ENCODE results near the gene RNF181. TPM values are rescaled to one million over a fixed set of nuclear protein-coding genes. Genes with fewer than 3 reads are reported as not detected.
A peak's percentile ranks its signal among the peaks of the same experiment; 100 is the strongest.

The RNF181 gene
- total and polyA plus RNA-seq, 2 of the 13 experiments (the other 11 are each of a cell fraction or from before 2014, with no cell fraction given) = 224 to 578 TPM

- TF ChIP-seq CEBPZ (IDR thresholded peaks at IDR 0.05; ENCODE audit: low read length) = no peak
- peak; percentile 48 for TF ChIP-seq CTCF (CRISPR knock-in tag; IDR thresholded peaks at IDR 0.05)
- TF ChIP-seq MAFG (CRISPR knock-in tag; IDR thresholded peaks at IDR 0.05) = no peak
- TF ChIP-seq MED13 (CRISPR knock-in tag; IDR thresholded peaks at IDR 0.05) = no peak; the same call in 1 of the 2 replicates
- TF ChIP-seq NFE2 (CRISPR knock-in tag; IDR thresholded peaks at IDR 0.05) = no peak
- TF ChIP-seq IKZF1 (IDR thresholded peaks at IDR 0.05) = no peak
- TF ChIP-seq ZNF546 (CRISPR knock-in tag; conservative IDR thresholded peaks at IDR 0.05) = peak; percentile 34; the same call in 1 of the 2 replicates
- no peak for TF ChIP-seq CENPX (CRISPR knock-in tag; IDR thresholded peaks at IDR 0.05)
- TF ChIP-seq FOXK2 (IDR thresholded peaks at IDR 0.05) = no peak
- peak; percentile 80; the same call in 1 of the 2 replicates for TF ChIP-seq ZSCAN25 (CRISPR knock-in tag; IDR thresholded peaks at IDR 0.05)
- peak; percentile 76 for TF ChIP-seq UBTF (CRISPR knock-in tag; IDR thresholded peaks at IDR 0.05)
- TF ChIP-seq ZNF83 (CRISPR knock-in tag; IDR thresholded peaks at IDR 0.05; ENCODE audit: borderline replicate concordance) = 0 out of 2 replicates have a peak, but pooled peaks have one; percentile 44
- peak; percentile 40; the same call in 1 of the 2 replicates for TF ChIP-seq ZNF292 (CRISPR knock-in tag; IDR thresholded peaks at IDR 0.05; ENCODE audit: borderline replicate concordance, low read depth)
- TF ChIP-seq TBP (CRISPR knock-in tag; IDR thresholded peaks at IDR 0.05) = no peak
- peak; percentile 85 for TF ChIP-seq TFDP2 (CRISPR knock-in tag; IDR thresholded peaks at IDR 0.05)
- no peak; the same call in 1 of the 2 replicates for TF ChIP-seq SAFB2 (CRISPR knock-in tag; IDR thresholded peaks at IDR 0.05; ENCODE audit: borderline replicate concordance, low read depth)
- TF ChIP-seq TAF1 (CRISPR knock-in tag; IDR thresholded peaks at IDR 0.05) = peak; percentile 93
- TF ChIP-seq KLF15 (CRISPR knock-in tag; IDR thresholded peaks at IDR 0.05; ENCODE audit: borderline replicate concordance) = peak; percentile 93; the same call in 1 of the 2 replicates
- TF ChIP-seq ZNF24 (IDR thresholded peaks at IDR 0.05) = peak; percentile 34; the same call in 1 of the 2 replicates
- peak; percentile 87; the same call in 1 of the 2 replicates for TF ChIP-seq NR2F2 (IDR thresholded peaks at IDR 0.05; ENCODE audit: borderline replicate concordance, low read depth)
- TF ChIP-seq SP1 (IDR thresholded peaks at IDR 0.05) = no peak
- peak; percentile 81 for TF ChIP-seq SP1 (CRISPR knock-in tag; IDR thresholded peaks at IDR 0.05)
Observed at GRCh38 chr2:85561280-85562212, 34.0 kb upstream of the RNF181 start, which contains the start of gene GGCX (continued).
